BE2C (cell line): ENCODE results near the gene DPH2.

Source experiments
- DNase-seq: peaks from one replicate; pipeline ENCODE4 v3.0.0-alpha.2; 2020
- H3K27me3 ChIP-seq: fragments of 250-450 bp; sonication (Bioruptor Pico); 2 replicates; pipeline ENCODE4 v1.5.1; 2020; ENCODE audit warnings: mild to moderate bottlenecking
- H3K36me3 ChIP-seq: fragments of 250-450 bp; sonication (Bioruptor Pico); 2 replicates; pipeline ENCODE4 v1.5.1; 2020; ENCODE audit warnings: mild to moderate bottlenecking
- H3K4me1 ChIP-seq: fragments of 250-450 bp; sonication (Bioruptor Pico); 2 replicates; pipeline ENCODE4 v1.5.1; 2020
- H3K4me3 ChIP-seq: 2 replicates; pipeline ENCODE4 v1.5.1; 2011; ENCODE audit warnings: low read depth, low read length
- H3K9me3 ChIP-seq: fragments of 250-450 bp; sonication (Bioruptor Pico); 2 replicates; pipeline ENCODE4 v1.5.1; 2020
- TF ChIP-seq, protein P1 (sequence below): IDR thresholded peaks from 2 replicates; pipeline ENCODE4 v1.5.1; 2012; ENCODE audit warnings: mild to moderate bottlenecking, low read depth, low read length

Gene DPH2

DNA sequence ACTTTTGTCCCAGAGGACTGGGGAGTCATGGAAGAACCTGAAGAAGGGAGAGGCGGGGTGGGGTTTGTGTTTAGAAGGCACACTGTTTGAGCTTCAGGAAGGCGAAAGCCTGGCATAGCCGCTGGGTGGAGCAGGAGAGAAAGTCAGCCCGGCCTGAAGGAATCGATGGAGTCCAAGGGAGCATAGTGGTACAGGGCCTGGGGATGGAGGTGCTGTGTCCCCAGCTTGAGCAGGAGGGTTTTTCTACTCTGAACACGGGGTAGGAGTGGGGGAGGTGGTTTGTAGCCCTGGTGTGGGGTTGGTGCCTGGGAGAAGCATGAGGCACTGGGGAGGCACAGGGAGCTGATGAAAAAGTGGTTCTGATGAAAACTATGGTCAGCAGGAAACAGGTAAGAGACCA lies 16.9 kb downstream of the DPH2 start:
- TF ChIP-seq, protein P1, sequence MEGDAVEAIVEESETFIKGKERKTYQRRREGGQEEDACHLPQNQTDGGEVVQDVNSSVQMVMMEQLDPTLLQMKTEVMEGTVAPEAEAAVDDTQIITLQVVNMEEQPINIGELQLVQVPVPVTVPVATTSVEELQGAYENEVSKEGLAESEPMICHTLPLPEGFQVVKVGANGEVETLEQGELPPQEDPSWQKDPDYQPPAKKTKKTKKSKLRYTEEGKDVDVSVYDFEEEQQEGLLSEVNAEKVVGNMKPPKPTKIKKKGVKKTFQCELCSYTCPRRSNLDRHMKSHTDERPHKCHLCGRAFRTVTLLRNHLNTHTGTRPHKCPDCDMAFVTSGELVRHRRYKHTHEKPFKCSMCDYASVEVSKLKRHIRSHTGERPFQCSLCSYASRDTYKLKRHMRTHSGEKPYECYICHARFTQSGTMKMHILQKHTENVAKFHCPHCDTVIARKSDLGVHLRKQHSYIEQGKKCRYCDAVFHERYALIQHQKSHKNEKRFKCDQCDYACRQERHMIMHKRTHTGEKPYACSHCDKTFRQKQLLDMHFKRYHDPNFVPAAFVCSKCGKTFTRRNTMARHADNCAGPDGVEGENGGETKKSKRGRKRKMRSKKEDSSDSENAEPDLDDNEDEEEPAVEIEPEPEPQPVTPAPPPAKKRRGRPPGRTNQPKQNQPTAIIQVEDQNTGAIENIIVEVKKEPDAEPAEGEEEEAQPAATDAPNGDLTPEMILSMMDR: peak; percentile 29; the same call in 1 of the 2 replicates
- no peaks in the 10 kb centered on the region for H3K27me3 ChIP-seq
- H3K4me3 ChIP-seq: no peak overlapping the region
- H3K4me1 ChIP-seq: no peaks in the 10 kb centered on the region
- no peaks in the 10 kb centered on the region for H3K9me3 ChIP-seq
- no peaks in the 10 kb centered on the region for H3K36me3 ChIP-seq
- no peak for DNase-seq

DNA sequence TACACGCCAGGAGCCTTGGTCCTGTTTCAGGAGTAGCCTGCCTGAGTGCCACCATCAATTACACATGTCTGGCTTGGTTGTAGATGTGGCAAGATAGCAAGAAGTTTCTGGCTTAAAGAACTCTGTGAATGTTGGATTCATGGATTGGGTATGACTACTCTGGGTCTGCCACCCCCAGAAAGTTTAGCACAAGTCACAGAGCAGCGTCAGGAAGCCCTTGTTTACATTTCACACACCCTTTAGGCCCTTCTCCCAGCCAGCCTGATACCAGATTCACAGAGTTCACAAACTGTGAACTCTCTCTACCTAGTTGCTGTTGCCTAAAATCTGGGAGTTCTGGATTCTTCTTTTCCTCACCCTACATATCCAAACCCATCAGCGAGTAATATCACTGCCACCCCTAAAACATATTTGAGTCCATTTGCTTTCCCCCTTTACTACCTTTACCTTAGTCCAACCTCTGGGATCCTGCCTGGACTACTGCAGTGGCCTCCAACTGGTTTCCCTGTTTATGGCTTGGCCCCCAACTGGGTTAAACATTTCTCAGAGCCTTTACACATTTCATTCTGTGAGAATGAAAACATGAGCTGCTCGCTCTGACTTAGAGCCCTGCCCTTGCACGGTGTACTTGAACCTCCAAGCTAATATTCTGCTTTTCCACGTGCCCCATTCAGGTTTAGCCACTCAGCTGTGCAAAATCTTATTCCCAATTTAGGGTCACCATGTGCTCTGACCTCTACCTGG lies 17.5 kb downstream of the DPH2 start:
- H3K4me1 ChIP-seq: no peaks in the 10 kb centered on the region
- H3K36me3 ChIP-seq: no peaks in the 10 kb centered on the region
- H3K9me3 ChIP-seq: no peaks in the 10 kb centered on the region
- TF ChIP-seq, protein P1: no peak
- H3K4me3 ChIP-seq: no peak overlapping the region
- no peak for DNase-seq
- H3K27me3 ChIP-seq: no peaks in the 10 kb centered on the region

DNA sequence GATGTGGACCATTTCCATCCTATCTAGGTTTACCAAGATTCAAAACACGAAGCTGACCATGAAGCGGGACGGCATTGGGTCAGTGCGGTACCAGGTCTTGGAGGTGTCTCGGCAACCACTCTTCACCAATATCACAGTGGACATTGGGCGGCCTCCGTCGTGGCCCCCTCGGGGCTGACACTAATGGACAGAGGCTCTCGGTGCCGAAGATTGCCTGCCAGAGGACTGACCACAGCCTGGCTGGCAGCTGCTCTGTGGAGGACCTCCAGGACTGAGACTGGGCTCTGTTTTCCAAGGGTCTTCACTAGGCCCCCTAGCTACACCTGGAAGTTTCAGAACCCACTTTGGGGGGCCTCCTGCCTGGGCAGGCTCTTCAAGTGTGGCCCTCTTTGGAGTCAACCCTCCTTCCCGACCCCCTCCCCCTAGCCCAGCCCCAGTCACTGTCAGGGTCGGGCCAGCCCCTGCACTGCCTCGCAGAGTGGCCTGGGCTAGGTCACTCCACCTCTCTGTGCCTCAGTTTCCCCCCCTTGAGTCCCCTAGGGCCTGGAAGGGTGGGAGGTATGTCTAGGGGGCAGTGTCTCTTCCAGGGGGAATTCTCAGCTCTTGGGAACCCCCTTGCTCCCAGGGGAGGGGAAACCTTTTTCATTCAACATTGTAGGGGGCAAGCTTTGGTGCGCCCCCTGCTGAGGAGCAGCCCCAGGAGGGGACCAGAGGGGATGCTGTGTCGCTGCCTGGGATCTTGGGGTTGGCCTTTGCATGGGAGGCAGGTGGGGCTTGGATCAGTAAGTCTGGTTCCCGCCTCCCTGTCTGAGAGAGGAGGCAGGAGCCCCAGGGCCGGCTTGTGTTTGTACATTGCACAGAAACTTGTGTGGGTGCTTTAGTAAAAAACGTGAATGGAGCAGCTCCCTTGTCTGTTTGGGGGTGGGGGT lies 20.7 kb downstream of the DPH2 start:
- peaks cover 6% of the 10 kb centered on the region; the same call in 1 of the 2 replicates for H3K4me1 ChIP-seq
- peak overlapping the region; percentile 57 for H3K4me3 ChIP-seq
- no peaks in the 10 kb centered on the region for H3K9me3 ChIP-seq
- TF ChIP-seq, protein P1: no peak
- no peak for DNase-seq
- H3K36me3 ChIP-seq: no peaks in the 10 kb centered on the region
- no peaks in the 10 kb centered on the region for H3K27me3 ChIP-seq

DNA sequence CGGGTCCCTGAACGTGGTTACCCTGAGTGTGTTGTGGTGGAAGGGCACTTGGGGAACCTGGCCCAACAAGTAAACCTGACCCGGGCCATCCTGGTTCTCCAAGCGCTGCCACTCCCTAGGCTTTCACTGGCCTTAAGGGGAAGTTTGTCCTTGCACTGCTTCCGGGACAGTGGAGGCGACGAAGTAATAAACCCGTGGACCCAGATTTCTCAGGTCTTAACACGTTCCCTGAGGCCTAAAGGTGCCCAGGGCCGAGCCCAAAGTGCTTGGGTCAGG lies 21.3 kb downstream of the DPH2 start:
- H3K36me3 ChIP-seq: no peaks in the 10 kb centered on the region
- TF ChIP-seq, protein P1: no peak
- no peak for DNase-seq
- H3K9me3 ChIP-seq: no peaks in the 10 kb centered on the region
- no peaks in the 10 kb centered on the region for H3K27me3 ChIP-seq
- peaks cover 11% of the 10 kb centered on the region; the same call in 1 of the 2 replicates for H3K4me1 ChIP-seq
- peak overlapping the region; percentile 57 for H3K4me3 ChIP-seq

DNA sequence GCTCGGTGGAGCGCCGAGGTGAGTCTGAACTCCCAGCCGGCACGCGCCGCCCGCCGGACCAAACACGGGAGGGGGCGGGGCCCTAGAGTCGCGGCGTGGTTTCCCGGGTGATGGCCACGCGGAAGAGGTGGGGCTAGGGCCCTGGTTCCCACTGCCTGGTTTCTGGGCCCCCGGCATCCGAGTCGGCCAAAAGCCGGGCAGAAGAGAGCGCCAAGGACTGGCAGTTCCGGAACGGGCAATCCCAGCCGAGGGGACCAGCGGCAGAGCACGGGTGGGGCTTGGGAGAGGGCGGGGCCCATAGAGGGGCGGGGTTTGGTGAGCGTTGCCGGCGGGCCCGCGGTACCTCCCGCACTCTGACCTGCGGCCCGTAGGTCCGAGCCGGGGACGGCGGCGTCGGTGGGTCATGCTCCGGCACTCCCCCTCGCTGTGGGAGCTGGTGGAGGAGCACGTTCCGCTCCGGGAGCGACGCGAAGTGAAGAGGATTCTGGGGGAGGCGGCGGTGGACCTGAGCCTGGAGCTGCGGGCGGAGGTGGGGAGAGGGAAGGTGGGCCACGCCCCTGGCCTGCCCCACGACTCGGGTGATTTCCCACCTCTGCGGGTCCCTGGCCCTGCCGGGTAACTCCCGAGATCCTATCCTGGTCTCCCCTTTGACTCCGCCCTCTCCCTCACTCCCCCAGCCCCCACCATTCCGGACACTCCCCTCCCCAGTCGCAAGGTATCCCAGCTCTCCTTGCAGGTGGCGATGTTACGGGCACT lies 21.8 kb downstream of the DPH2 start, which contains the start of gene CCDC24:
Gene CCDC24 (plus strand): TSS at position 124 of the 756 bp plus-strand sequence. CDS start 280 bp downstream, at position 404.
- Histone ChIP-seq H3K4me1 (peaks cover 13% of the 10 kb centered on the region), H3K9me3 (no peaks in the 10 kb centered on the region), H3K4me3 (peak within 1 kb of the TSS; percentile 57), H3K36me3 (no peaks in the 10 kb centered on the region), H3K27me3 (no peaks in the 10 kb centered on the region)
- TF ChIP-seq, protein P1: no peak
- peak; percentile 69 for DNase-seq
